HepG2 (cell line): ENCODE measurements around the gene NDUFA8. TPM values are rescaled to one million over a fixed set of nuclear protein-coding genes. Genes with fewer than 3 reads are reported as not detected.

ENCODE experiments used
- ATAC-seq: fragments of 200-7000 bp; cut with Tn5 transposase; 3 replicates; pipeline ENCODE4 v1.9.1; 2020; ENCODE audit warnings: mild to moderate bottlenecking, moderate library complexity
- BruUV-seq: library from RNA; stranded (reverse); fragments of 400-500 nt; replicated peaks from 2 replicates; lab custom pipeline; 2021; lab: Mats Ljungman, UMichigan
- CTCF ChIA-PET: fragments of 300-600 bp; formaldehyde crosslinking; extraction: SDS; loops from one replicate; lab custom pipeline; 2021; ENCODE audit warnings: low total read pairs, inconsistent platforms, low intra/inter-chr PET ratio; lab: Yijun Ruan, JAX
- POLR2A ChIA-PET: fragments of 350-600 bp; sonication (Branson Sonifier 250); formaldehyde crosslinking; loops from one replicate; lab custom pipeline; 2020; ENCODE audit warnings: antibody characterized with exemption, inconsistent platforms; lab: Yijun Ruan, JAX
- DNase-seq: peaks from one replicate; pipeline ENCODE4 v3.0.0-alpha.2; 2015; ENCODE audit warnings: low spot score
- FAIRE-seq: peaks from 3 replicates; lab custom pipeline; 2011; peaks lifted over from hg19 to GRCh38; lab: Jason Lieb, UNC
- H2AFZ ChIP-seq: one replicate; pipeline ENCODE4 v1.6.1; 2011; ENCODE audit warnings: low read length, inconsistent platforms
- H3K27ac ChIP-seq: fragments of 300-600 bp; 3 replicates; pipeline ENCODE4 v1.8.0; 2011; ENCODE audit warnings: mixed run types, mild to moderate bottlenecking, mixed read lengths, low read length, inconsistent platforms; ENCODE audit not compliant: insufficient read depth; ENCODE audit errors: extremely low read length
- H3K27me3 ChIP-seq, 2 experiments: fragments of 200-600 bp in 1 of 2; 2 replicates in 1 of 2; 3 replicates in 1 of 2; pipeline versions ENCODE4 v1.6.0 to v1.8.0; 2011; ENCODE audit warnings: low read length in 2 of 2, mild to moderate bottlenecking in 2 of 2, moderate library complexity in 2 of 2, inconsistent platforms in 1 of 2; ENCODE audit not compliant: insufficient read depth in 2 of 2, control insufficient read depth in 1 of 2
- H3K36me3 ChIP-seq, 2 experiments: fragments of 200-600 bp in 1 of 2; replicated peaks in 1 of 2; 2 replicates in 1 of 2; 3 replicates in 1 of 2; pipeline versions ENCODE4 v1.5.1 to v1.8.0; 2011; ENCODE audit warnings: low read length in 2 of 2, inconsistent platforms in 1 of 2; ENCODE audit not compliant: insufficient read depth in 2 of 2, control insufficient read depth in 1 of 2
- H3K4me1 ChIP-seq: 2 replicates; pipeline ENCODE4 v1.5.1; 2012; ENCODE audit warnings: low read length, inconsistent platforms; ENCODE audit not compliant: insufficient read depth
- H3K4me2 ChIP-seq: 2 replicates; pipeline ENCODE4 v1.6.0; 2011; ENCODE audit warnings: low read depth, low read length, inconsistent platforms
- H3K4me3 ChIP-seq, 3 experiments: fragments of 200-600 bp in 1 of 3; sonication (generic), shearing (Covaris generic) in 1 of 3; replicated peaks in 1 of 3; 2 replicates each; pipeline ENCODE4 v1.5.1; 2011 to 2016; ENCODE audit warnings: low read length in 3 of 3, inconsistent platforms in 2 of 3, low read depth in 2 of 3, mild to moderate bottlenecking in 2 of 3, control low read depth in 1 of 3, mixed read lengths in 1 of 3; ENCODE audit not compliant: insufficient read depth in 1 of 3
- H3K79me2 ChIP-seq: one replicate; pipeline ENCODE4 v1.6.1; 2011; ENCODE audit warnings: low read length, inconsistent platforms; ENCODE audit not compliant: insufficient read depth
- H3K9ac ChIP-seq: 2 replicates; pipeline ENCODE4 v1.6.0; 2011; ENCODE audit warnings: mild to moderate bottlenecking, low read depth, low read length, inconsistent platforms; ENCODE audit not compliant: insufficient read depth
- H3K9me3 ChIP-seq: 2 replicates; pipeline ENCODE4 v1.5.1; 2012; ENCODE audit warnings: mild to moderate bottlenecking, low read length
- H4K20me1 ChIP-seq: 2 replicates; pipeline ENCODE4 v1.6.0; 2011; ENCODE audit warnings: inconsistent platforms, mild to moderate bottlenecking, low read length, moderate library complexity; ENCODE audit not compliant: insufficient read depth
- GATAD1 ChIP-seq: IDR thresholded peaks from 2 replicates; pipeline ENCODE4 v1.6.1; 2016; ENCODE audit warnings: missing genetic modification reagents, missing compliant biosample characterization
- KAT8 ChIP-seq: IDR thresholded peaks from 2 replicates; pipeline ENCODE4 v1.6.1; 2016; ENCODE audit warnings: missing genetic modification reagents, missing compliant biosample characterization
- KDM2A ChIP-seq: sonication (generic); formaldehyde crosslinking; IDR thresholded peaks from 2 replicates; pipeline ENCODE4 v1.4.0; 2020; ENCODE audit warnings: low read depth, missing genetic modification reagents, borderline replicate concordance
- RFXAP ChIP-seq: sonication (generic); formaldehyde crosslinking; IDR thresholded peaks from 2 replicates; pipeline ENCODE4 v1.4.0; 2020; ENCODE audit warnings: missing genetic modification reagents, borderline replicate concordance
- ZNF549 ChIP-seq: sonication (generic); formaldehyde crosslinking; IDR thresholded peaks from 2 replicates; pipeline ENCODE4 v1.5.0; 2020; ENCODE audit warnings: missing genetic modification reagents
- ZNF879 ChIP-seq: sonication (generic); formaldehyde crosslinking; IDR thresholded peaks from 2 replicates; pipeline ENCODE4 v1.8.1; 2023; ENCODE audit warnings: missing genetic modification reagents
- WGBS: methylation state at CpG from one replicate; pipeline ENCODE4 v1.1.6; 2017; ENCODE audit warnings: low lambda C conversion rate; 5-methylcytosine and 5-hydroxymethylcytosine counted together
- in situ Hi-C: cut with HindIII; loops from 2 replicates; pipeline ENCODE4 v1.10.0; 2017; ENCODE audit warnings: low pct_unique_long_range_greater_than_20kb; ENCODE audit not compliant: extremely low pct_ligation_motif_present
- intact Hi-C: fragments of 100-400 bp; cut with micrococcal nuclease; formaldehyde crosslinking; loops from one replicate; pipeline ENCODE4 v1.10.0; 2022; ENCODE audit not compliant: unreplicated experiment
- polyA plus RNA-seq, 8 experiments: library from polyadenylated mRNA; depleted of rRNA in 3 of 8; stranded (reverse) in 7 of 8; unstranded in 1 of 8; fragments of >200 nt; fragmentation: Illumina TruSeq in 4 of 8; extraction: Trizol in 4 of 8; gene quantifications; 2 replicates each; pipeline versions ENCODE4 v1.2.1 to v1.2.3, GENCODE V29; 2011 to 2016; ENCODE audit warnings: low read depth in 4 of 8, missing spikeins in 1 of 8, mixed read lengths in 1 of 8; ENCODE audit not compliant: insufficient read depth in 1 of 8
- total RNA-seq, 5 experiments: library from RNA; depleted of rRNA; stranded (reverse); fragments of >200 nt; fragmentation: Illumina TruSeq; extraction: Trizol; gene quantifications; 2 replicates each; pipeline ENCODE4 v1.2.3, GENCODE V29; 2016; ENCODE audit warnings: low read depth in 1 of 5
- TF ChIP-seq, protein P1 (sequence below): fragments of 450-650 bp; IDR thresholded peaks from 2 replicates; pipeline ENCODE4 v1.6.1; 2016

The NDUFA8 gene
- total and polyA plus RNA-seq, 2 of the 13 experiments (the other 11 are each of a cell fraction or from before 2014, with no cell fraction given), result 68.6 to 71.7 TPM

DNA sequence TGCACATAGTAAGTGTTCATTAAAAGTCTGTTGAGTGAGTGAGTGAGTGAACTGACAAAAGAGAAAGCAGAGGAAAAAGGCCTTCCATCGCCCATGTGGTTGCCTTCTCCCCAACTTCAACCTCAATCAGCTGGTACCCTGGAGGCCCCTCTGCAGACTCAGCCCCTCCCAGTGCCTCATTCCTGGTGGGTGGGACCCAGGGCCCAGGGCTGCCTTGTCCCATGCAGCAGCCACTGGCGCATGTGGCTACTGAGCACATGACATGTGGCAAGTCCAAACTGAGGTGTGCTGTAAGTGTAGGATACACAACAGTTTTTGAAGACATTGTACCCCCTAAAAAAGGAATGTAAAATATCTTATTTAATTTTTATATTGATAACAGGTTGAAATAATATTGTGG is 29.6 kb downstream of the NDUFA8 start:
- no peak for DNase-seq
- Histone ChIP-seq H4K20me1 (no peaks in the 10 kb centered on the region), H3K9me3 (no peaks in the 10 kb centered on the region), H3K4me2 (no peak overlapping the region), H3K9ac (no peak overlapping the region), H3K27me3 (peaks cover 0 to 15% of the 10 kb centered on the region in 2 experiments; a peak in 1 of 5 replicates), H3K79me2 (no peaks in the 10 kb centered on the region), H3K36me3 (no peaks in the 10 kb centered on the region), H3K4me1 (peaks cover 46% of the 10 kb centered on the region), H3K27ac (no peak overlapping the region), H3K4me3 (no peak overlapping the region), H2AFZ (no peak overlapping the region)
- ChIA-PET CTCF (no interaction called here), POLR2A (no interaction called here)
- TF ChIP-seq, protein P1, sequence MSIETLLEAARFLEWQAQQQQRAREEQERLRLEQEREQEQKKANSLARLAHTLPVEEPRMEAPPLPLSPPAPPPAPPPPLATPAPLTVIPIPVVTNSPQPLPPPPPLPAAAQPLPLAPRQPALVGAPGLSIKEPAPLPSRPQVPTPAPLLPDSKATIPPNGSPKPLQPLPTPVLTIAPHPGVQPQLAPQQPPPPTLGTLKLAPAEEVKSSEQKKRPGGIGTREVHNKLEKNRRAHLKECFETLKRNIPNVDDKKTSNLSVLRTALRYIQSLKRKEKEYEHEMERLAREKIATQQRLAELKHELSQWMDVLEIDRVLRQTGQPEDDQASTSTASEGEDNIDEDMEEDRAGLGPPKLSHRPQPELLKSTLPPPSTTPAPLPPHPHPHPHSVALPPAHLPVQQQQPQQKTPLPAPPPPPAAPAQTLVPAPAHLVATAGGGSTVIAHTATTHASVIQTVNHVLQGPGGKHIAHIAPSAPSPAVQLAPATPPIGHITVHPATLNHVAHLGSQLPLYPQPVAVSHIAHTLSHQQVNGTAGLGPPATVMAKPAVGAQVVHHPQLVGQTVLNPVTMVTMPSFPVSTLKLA, result peak; percentile 58
- TF ChIP-seq KDM2A (CRISPR knock-in tag) (no peak), ZNF879 (CRISPR knock-in tag) (no peak), RFXAP (CRISPR knock-in tag) (no peak), ZNF549 (CRISPR knock-in tag) (no peak), GATAD1 (no peak)
- no TSS peak for BruUV-seq
- intact Hi-C loops (no loop called here), in situ Hi-C loops (loop anchor here (10.0 kb wide), 1 partner anchor 325 kb away; no protein-coding TSS in a partner anchor)
- no peak for FAIRE-seq
- WGBS, result 21% methylated on average over 2 of the region's 2 CpGs
- no peak for ATAC-seq

DNA sequence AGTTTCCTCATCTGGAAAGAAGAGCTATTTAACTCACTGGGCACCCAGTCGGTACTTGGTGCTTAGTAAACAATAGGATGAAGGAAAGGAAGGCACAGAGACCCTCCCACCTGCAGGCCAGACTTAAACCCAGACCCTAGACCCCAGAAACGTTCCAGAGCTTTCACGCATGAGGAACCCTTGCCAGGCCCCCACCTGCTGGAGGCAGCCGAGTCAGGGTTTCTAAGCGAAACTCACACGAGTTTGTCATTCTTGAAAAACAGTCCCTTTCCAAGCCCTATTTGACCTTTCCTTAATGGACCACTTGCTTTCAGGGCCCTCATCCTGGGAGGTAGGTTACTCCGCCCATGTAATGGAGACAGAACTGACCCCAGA is 30.6 kb downstream of the NDUFA8 start:
- TF ChIP-seq KAT8 (CRISPR knock-in tag), result no peak
- no peak for DNase-seq
- no peaks in the 10 kb centered on the region for H3K79me2 ChIP-seq
- BruUV-seq, result no TSS peak
- peaks cover 39% of the 10 kb centered on the region for H3K4me1 ChIP-seq
- in situ Hi-C loops (loop anchor here (10.0 kb wide), 1 partner anchor 326 kb away; no protein-coding TSS in a partner anchor), intact Hi-C loops (no loop called here)
- no peak overlapping the region for H3K4me2 ChIP-seq
- H3K9me3 ChIP-seq, result no peaks in the 10 kb centered on the region
- WGBS, result 28% methylated on average over 7 of the region's 7 CpGs
- H3K9ac ChIP-seq, result no peak overlapping the region
- H3K27ac ChIP-seq, result no peak overlapping the region
- H3K4me3 ChIP-seq, result no peak overlapping the region
- no peak overlapping the region for H2AFZ ChIP-seq
- POLR2A ChIA-PET, result no interaction called here
- H3K36me3 ChIP-seq, result no peaks in the 10 kb centered on the region
- ATAC-seq, result no peak
- H4K20me1 ChIP-seq, result no peaks in the 10 kb centered on the region
- H3K27me3 ChIP-seq, result peaks cover 0 to 20% of the 10 kb centered on the region in 2 experiments; a peak in 1 of 5 replicates
- no peak for FAIRE-seq
- CTCF ChIA-PET, result no interaction called here
